ENCODE data around the gene ZNF202.
"Not testable (repeated sequence)": the region's sequence is repeated elsewhere in the genome, so short reads cannot be mapped to it uniquely, and the experiment has no call there.

ZNF202 gene

DNA sequence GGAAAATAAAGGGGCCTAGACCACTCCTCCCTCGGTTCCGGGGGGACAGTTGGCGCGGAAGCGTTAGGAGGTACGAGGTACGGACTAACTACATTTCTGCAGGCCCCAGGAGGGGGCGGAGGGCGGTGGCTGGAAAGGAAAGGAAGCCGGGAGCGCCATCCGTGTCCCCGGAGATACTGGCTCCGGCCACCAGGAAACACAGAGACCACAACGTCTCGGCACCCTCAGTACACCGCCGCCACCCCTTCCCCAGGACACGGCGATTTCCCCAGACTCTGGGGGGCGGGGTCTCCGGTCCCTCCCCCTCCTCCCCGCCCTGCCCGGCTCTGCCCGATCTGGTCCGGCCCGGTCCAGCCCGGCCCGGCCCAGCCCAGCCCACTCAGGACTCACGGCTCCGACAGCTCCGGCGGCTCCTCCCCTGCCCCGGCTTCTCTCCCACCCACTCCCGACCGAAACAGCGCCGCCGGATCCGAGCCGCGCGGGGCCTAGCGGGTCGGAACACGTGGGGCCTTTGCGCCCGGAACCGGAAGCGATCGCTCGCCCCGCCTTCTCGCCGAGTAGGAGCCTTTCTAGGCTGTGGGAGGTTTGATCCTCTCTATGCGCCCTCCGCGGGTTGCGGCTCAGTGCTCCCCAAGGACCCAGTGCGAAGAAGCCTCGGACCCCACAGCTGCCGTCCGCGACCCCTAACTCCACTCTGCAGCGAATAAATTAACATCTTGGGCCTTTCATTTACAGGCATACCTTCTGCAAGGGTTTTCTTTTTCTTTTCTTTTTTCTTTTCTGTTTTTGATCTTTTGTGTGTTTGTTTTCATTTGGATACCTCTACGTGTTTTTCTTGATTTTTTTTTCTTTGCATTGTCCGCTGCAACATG, at the start of gene ZNF202:
ZNF202 (minus strand) TSS at position 502 of the 872 bp plus-strand sequence. CDS start 10,772 bp downstream, outside the sequence.
- peak; percentile 91 for DNase-seq

GRCh38 chr11:123783536-123783935, 42.1 kb upstream of the ZNF202 start:
- no peak for DNase-seq

- no peak for DNase-seq
These were observed 37.1 kb upstream of the ZNF202 start for GRCh38 chr11:123778511-123778910.

DNA sequence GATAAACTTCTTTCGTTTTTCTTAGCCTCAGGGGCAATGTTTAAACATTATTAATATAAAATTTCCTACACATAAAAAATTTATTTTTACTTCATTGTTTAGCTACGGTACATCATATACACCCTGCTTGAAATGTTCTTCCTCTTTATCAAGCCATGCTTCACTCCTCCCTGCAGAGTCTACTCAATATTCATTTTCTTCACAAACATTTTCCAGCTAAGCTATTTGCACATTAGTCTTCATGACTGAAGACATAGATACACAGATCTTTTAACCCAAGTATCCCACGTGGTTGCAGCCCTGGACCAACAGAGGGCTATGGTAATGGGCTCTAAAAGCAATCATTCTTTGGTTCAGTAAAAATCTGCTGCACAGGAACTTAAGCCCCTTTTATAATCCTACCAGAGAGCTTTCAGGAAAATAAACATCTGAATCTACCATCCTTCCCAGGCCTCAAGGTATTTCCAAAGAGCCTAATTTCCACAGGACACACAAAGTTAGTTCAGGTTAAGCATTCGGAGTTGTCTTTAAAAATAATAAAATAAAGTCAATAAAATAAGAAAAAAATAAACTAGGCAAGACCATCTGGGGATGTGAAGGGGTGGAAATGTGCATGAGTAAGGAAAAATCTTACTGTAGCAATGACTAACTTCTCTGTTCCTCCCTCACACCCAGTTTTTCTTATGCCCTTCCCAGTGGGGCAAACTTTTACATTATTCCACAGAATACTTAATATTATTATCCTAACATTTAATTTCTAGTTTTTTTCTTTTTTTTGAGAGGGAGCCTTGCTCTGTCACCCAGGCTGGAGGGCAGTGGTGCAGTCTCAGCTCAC, 34.5 kb upstream of the ZNF202 start:
- DNase-seq = no peak

- no peak for DNase-seq
These were observed 33.8 kb upstream of the ZNF202 start for GRCh38 chr11:123775289-123775688.

DNA sequence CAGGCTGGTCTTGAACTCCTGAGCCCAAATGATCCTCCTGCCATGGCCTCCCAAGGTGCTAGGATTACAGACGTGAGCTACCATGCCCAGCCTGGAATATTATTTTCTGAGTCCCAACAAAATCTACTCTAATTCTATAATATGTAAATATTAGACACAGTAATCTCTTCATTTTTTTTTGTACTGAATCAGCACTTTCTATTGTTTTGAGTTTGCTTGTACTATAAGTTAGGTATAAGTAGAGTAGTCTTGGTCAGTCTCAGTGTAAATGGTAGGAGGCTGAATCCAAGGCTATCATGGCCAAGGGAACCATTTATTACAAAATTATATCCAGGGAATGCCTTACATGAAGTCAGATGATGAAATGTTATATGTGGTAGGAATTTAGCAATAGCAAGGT, 32.5 kb upstream of the ZNF202 start:
- DNase-seq = no peak

GRCh38 chr11:123773026-123773425, 31.6 kb upstream of the ZNF202 start:
- no peak for DNase-seq

GRCh38 chr11:123771664-123772063, 30.2 kb upstream of the ZNF202 start:
- DNase-seq = no peak

GRCh38 chr11:123770712-123771111, 29.3 kb upstream of the ZNF202 start:
- DNase-seq = no peak

- no peak for DNase-seq
These were observed 24.1 kb upstream of the ZNF202 start for GRCh38 chr11:123765601-123766000.

- no peak for DNase-seq
These were observed 21.0 kb upstream of the ZNF202 start for GRCh38 chr11:123762422-123762821.

- DNase-seq = no peak
These were observed 19.4 kb upstream of the ZNF202 start for GRCh38 chr11:123760894-123761293.

GRCh38 chr11:123757976-123758375, 16.5 kb upstream of the ZNF202 start:
- DNase-seq = no peak

DNA sequence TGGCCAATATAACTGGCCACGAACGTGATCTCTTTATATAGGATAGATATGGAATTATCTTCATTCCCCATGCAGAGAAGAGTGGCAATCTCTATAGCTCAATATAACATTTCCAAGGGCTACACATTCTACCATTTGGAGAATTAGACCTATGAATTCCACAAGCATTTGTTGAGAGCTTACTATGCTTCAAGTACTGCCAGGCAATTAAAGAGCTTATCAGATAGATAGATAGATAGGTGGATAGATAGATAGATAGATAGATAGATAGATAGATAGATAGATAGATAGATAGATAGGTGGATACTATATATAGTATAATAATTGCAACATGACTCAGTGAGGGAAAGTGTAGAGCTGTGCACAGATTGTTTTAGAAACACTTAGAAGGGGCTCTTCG, 14.4 kb upstream of the ZNF202 start:
- DNase-seq = no peak

GRCh38 chr11:123755344-123755743, 13.9 kb upstream of the ZNF202 start:
- DNase-seq = no peak

- no peak for DNase-seq
These were observed 12.7 kb upstream of the ZNF202 start, which contains the start of gene OR6X1 for GRCh38 chr11:123754101-123754568. OR6X1 (minus strand) TSS chr11:123754518; CDS start chr11:123754518, 0 bp downstream.

DNA sequence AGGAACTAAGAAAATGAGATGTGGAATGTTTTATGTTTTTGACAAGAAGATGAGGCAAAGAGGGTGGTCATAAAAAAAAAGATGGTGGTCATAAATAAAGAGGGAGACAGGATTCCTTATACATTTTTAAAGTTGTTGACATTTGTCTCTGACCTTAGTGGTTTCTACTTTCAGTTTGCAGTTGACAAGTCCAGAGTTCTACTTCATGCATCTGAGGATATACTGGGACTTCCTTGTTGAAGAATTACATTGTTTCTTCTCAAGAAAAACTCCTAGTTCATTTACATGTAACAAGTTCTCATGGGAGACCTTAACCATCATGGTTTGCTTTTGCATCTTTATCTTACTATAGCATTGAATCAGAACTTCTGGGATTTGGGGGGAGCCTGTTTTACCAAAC, 11.7 kb upstream of the ZNF202 start:
- DNase-seq = no peak

DNA sequence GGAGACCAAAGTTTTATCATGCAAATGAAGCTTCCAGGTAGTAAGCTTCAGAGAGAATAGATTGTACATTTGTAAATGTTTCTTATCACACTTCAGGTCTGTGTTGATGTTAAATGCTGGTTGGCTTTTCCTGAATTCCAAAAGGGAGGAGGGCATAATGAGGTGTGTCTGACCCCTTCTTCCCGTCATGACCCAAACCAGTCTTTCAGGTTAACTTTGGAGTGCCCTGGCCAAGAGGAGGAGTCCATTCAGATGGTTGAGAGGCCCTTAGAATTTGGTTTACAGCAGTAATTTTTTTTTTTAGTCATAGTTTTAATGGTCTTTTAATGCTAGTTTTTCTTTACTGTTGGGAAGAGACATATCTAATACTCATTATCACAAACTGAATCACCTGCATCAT, 10.3 kb upstream of the ZNF202 start:
- DNase-seq = no peak

GRCh38 chr11:123748349-123748748, 6.9 kb upstream of the ZNF202 start:
- not testable (repeated sequence) for DNase-seq

- DNase-seq = no peak
These were observed 4.4 kb upstream of the ZNF202 start for GRCh38 chr11:123745764-123746451.

- no peak for DNase-seq
These were observed 1.3 kb upstream of the ZNF202 start for GRCh38 chr11:123742724-123743120.

DNA sequence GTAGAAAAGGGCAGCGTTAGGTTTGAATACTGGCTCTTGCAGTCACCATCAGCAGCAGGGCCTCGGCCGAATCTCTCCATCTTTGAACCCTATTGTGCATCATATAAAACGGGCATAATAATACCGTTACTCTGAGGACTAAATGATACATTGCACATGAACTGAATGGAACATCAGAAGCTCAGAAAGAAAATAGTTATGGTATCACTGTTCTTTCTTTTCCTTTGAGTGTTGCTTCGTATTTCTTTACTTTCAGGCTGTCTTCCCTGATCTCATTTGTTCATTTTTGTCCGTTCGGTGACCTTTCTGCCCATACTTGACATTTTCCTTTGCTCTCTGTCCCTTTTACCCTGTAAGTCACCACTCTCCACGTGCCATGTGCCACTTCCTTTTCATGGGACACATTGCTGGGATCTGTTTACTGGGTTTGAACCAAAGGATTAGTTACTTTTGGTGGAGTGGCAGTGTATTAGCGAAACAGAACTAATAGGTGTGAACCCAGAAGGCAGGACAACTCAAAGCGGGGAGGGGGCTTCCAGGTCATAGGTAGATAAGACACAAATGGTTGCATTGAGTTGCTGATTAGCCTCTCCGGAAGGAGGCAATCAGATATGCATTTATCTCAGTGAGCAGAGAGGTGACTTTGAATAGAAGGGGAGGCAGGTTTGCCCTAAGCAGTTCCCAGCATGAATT, 717 bp upstream of the ZNF202 start:
- DNase-seq = no peak

All from activated CD8-positive, alpha-beta memory T cell treated with anti-CD3 and anti-CD28 coated beads, Interleukin-2, amount 50 U/mL, for 4 hours (primary cell).